K562 (cell line): ENCODE results near the gene LONRF2.

Source experiments
- EZH2 ChIP-seq: IDR thresholded peaks from 2 replicates; pipeline ENCODE4 v1.6.1; 2012; ENCODE audit warnings: low read depth, mild to moderate bottlenecking, inconsistent platforms, low read length, borderline replicate concordance
- POLR2AphosphoS5 ChIP-seq: IDR thresholded peaks from 2 replicates; pipeline ENCODE4 v1.6.1; 2011; ENCODE audit warnings: mild to moderate bottlenecking, low read depth, low read length, moderate library complexity; ENCODE audit not compliant: control insufficient read depth, insufficient read depth
- PPARD ChIP-seq: fragments of 250-450 bp; sonication (Bioruptor Pico); IDR thresholded peaks from 2 replicates; pipeline ENCODE4 v1.8.0; 2022; ENCODE audit warnings: inconsistent platforms, mild to moderate bottlenecking, moderate library complexity
- TF ChIP-seq, protein P1 (sequence below), 3 experiments: IDR thresholded peaks in 2 of 3; conservative IDR thresholded peaks in 1 of 3; 2 replicates each; pipeline ENCODE4 v1.5.1; 2011 to 2012; ENCODE audit warnings: low read length in 3 of 3, mild to moderate bottlenecking in 3 of 3, control low read depth in 2 of 3, improper control_type of control experiment in 1 of 3, inconsistent platforms in 1 of 3, low read depth in 1 of 3, mixed read lengths in 1 of 3, moderate library complexity in 1 of 3; ENCODE audit not compliant: insufficient read depth in 2 of 3

DNA sequence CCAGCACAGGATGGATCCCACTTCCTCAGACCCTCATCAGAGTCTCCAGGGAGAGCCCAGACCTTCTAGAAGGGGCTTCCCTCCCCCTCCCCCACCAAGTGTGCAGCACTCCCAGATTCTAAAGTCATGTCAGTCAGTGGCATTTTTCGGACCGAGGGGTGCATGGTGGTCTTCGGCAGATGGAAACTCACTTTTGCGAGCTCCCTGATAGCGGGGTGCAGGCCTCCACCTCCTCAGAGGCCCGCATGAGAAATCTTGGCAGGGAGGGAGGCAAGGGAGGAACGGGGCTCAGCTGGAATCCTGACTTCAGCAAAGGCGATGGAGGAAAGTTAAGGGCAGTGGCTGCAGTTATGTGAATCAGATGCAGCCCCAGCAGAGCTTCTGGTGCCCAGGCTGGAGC, 58.2 kb downstream of the LONRF2 start:
- no peak for TF ChIP-seq EZH2
- TF ChIP-seq, protein P1, sequence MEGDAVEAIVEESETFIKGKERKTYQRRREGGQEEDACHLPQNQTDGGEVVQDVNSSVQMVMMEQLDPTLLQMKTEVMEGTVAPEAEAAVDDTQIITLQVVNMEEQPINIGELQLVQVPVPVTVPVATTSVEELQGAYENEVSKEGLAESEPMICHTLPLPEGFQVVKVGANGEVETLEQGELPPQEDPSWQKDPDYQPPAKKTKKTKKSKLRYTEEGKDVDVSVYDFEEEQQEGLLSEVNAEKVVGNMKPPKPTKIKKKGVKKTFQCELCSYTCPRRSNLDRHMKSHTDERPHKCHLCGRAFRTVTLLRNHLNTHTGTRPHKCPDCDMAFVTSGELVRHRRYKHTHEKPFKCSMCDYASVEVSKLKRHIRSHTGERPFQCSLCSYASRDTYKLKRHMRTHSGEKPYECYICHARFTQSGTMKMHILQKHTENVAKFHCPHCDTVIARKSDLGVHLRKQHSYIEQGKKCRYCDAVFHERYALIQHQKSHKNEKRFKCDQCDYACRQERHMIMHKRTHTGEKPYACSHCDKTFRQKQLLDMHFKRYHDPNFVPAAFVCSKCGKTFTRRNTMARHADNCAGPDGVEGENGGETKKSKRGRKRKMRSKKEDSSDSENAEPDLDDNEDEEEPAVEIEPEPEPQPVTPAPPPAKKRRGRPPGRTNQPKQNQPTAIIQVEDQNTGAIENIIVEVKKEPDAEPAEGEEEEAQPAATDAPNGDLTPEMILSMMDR (IDR thresholded peaks at IDR 0.05 in 2 of 3, conservative IDR thresholded peaks at IDR 0.05 in 1 of 3; ENCODE audit: insufficient read depth in 2 of 3, low read depth in 1 of 3, low read length in 3 of 3): no peak
- no peak for TF ChIP-seq PPARD
- TF ChIP-seq POLR2AphosphoS5: no peak
